GM23338 (cell line): ENCODE results near the gene LNPEP. TPM values are rescaled to one million over a fixed set of nuclear protein-coding genes. Genes with fewer than 3 reads are reported as not detected.

Experiments used
- ATAC-seq: fragments of 200-7000 bp; cut with Tn5 transposase; 3 replicates; pipeline ENCODE4 v1.9.1; 2020
- DNase-seq: peaks from one replicate; pipeline ENCODE4 v3.0.0-alpha.2; 2015; ENCODE audit warnings: low spot score
- H2AFZ ChIP-seq: fragments of 200-600 bp; sonication (generic); 2 replicates; pipeline ENCODE4 v1.8.0; 2016; ENCODE audit warnings: antibody characterized with exemption, mild to moderate bottlenecking, moderate library complexity
- H3F3A ChIP-seq: fragments of 200-600 bp; sonication (generic); replicated peaks from 2 replicates; pipeline ENCODE4 v1.8.0; 2017; ENCODE audit warnings: antibody characterized with exemption, mixed run types, low read depth
- H3K27ac ChIP-seq: fragments of 200-600 bp; sonication (generic); 2 replicates; pipeline ENCODE4 v1.6.1; 2016; ENCODE audit warnings: low read depth
- H3K27me3 ChIP-seq: fragments of 200-600 bp; sonication (generic); 2 replicates; pipeline ENCODE4 v1.8.0; 2016; ENCODE audit warnings: mild to moderate bottlenecking, mixed run types, moderate library complexity; ENCODE audit not compliant: insufficient read depth
- H3K36me3 ChIP-seq: fragments of 200-600 bp; sonication (generic); 2 replicates; pipeline ENCODE4 v1.8.0; 2016; ENCODE audit warnings: mild to moderate bottlenecking; ENCODE audit not compliant: insufficient read depth
- H3K4me1 ChIP-seq: fragments of 200-600 bp; sonication (generic); 2 replicates; pipeline ENCODE4 v1.8.0; 2016; ENCODE audit warnings: mild to moderate bottlenecking, moderate library complexity; ENCODE audit not compliant: insufficient read depth
- H3K4me2 ChIP-seq: fragments of 200-600 bp; sonication (generic); 2 replicates; pipeline ENCODE4 v1.7.1; 2017; ENCODE audit warnings: mixed run types
- H3K4me3 ChIP-seq: fragments of 200-600 bp; sonication (generic); 2 replicates; pipeline ENCODE4 v1.6.1; 2016; ENCODE audit warnings: mixed run types
- H3K79me2 ChIP-seq: fragments of 200-600 bp; sonication (generic); replicated peaks from 2 replicates; pipeline ENCODE4 v1.8.0; 2017; ENCODE audit warnings: mild to moderate bottlenecking; ENCODE audit not compliant: insufficient read depth
- H3K9me2 ChIP-seq: fragments of 200-600 bp; sonication (generic); 2 replicates; pipeline ENCODE4 v1.8.0; 2017; ENCODE audit not compliant: insufficient read depth
- H4K20me1 ChIP-seq: fragments of 200-600 bp; sonication (generic); replicated peaks from 2 replicates; pipeline ENCODE4 v1.8.0; 2017; ENCODE audit warnings: mild to moderate bottlenecking; ENCODE audit not compliant: insufficient read depth
- H3K27ac Mint-ChIP-seq: 2 replicates; pipeline ENCODE4 v1.8.0; 2020; ENCODE audit warnings: inconsistent platforms, mild to moderate bottlenecking, moderate library complexity, mixed read lengths
- H3K27me3 Mint-ChIP-seq: 3 replicates; pipeline ENCODE4 v1.8.0; 2022; ENCODE audit warnings: low read depth, mild to moderate bottlenecking, moderate library complexity, mixed read lengths, inconsistent platforms; ENCODE audit not compliant: insufficient read depth, poor library complexity
- H3K36me3 Mint-ChIP-seq: 3 replicates; pipeline ENCODE4 v1.8.0; 2021; ENCODE audit warnings: low read depth, mild to moderate bottlenecking, inconsistent platforms, moderate library complexity, mixed read lengths
- H3K4me1 Mint-ChIP-seq: 3 replicates; pipeline ENCODE4 v1.8.0; 2020; ENCODE audit warnings: mild to moderate bottlenecking, inconsistent platforms, mixed read lengths
- H3K4me3 Mint-ChIP-seq: 3 replicates; pipeline ENCODE4 v1.8.0; 2021; ENCODE audit warnings: moderate library complexity, mild to moderate bottlenecking, inconsistent platforms, mixed read lengths
- H3K9me3 Mint-ChIP-seq: 3 replicates; pipeline ENCODE4 v1.8.0; 2020; ENCODE audit warnings: moderate library complexity, mild to moderate bottlenecking, inconsistent platforms, mixed read lengths
- CREB1 ChIP-seq: fragments of 250-450 bp; sonication (Bioruptor Pico); IDR thresholded peaks from 2 replicates; pipeline ENCODE4 v1.5.0; 2020; ENCODE audit warnings: low read depth, mild to moderate bottlenecking, moderate library complexity
- EZH2 ChIP-seq: fragments of 200-600 bp; sonication (generic); IDR thresholded peaks from one replicate; pipeline ENCODE4 v1.8.0; 2017; ENCODE audit warnings: antibody characterized with exemption, mild to moderate bottlenecking, low read depth; ENCODE audit not compliant: unreplicated experiment
- EZH2phosphoT487 ChIP-seq: fragments of 200-600 bp; sonication (generic); IDR thresholded peaks from one replicate; pipeline ENCODE4 v1.8.1; 2018; ENCODE audit warnings: antibody characterized with exemption; ENCODE audit not compliant: unreplicated experiment
- JUNB ChIP-seq: IDR thresholded peaks from one replicate; pipeline ENCODE4 v1.6.1; 2016; ENCODE audit warnings: antibody characterized with exemption; ENCODE audit not compliant: unreplicated experiment
- NANOG ChIP-seq: IDR thresholded peaks from 2 replicates; pipeline ENCODE4 v1.6.1; 2016; ENCODE audit warnings: antibody characterized with exemption, borderline replicate concordance
- POLR2AphosphoS5 ChIP-seq: IDR thresholded peaks from 2 replicates; pipeline ENCODE4 v1.6.1; 2016; ENCODE audit warnings: antibody characterized with exemption, low read depth
- STAT1 ChIP-seq: IDR thresholded peaks from one replicate; pipeline ENCODE4 v1.6.1; 2016; ENCODE audit warnings: antibody characterized with exemption; ENCODE audit not compliant: unreplicated experiment
- ZNF114 ChIP-seq: fragments of 250-450 bp; sonication (Bioruptor Pico); IDR thresholded peaks from 2 replicates; pipeline ENCODE4 v1.5.0; 2020; ENCODE audit warnings: mild to moderate bottlenecking, moderate library complexity
- ZNF331 ChIP-seq: fragments of 250-450 bp; sonication (Bioruptor Pico); IDR thresholded peaks from 2 replicates; pipeline ENCODE4 v1.5.0; 2020; ENCODE audit warnings: low read depth, mild to moderate bottlenecking, moderate library complexity
- polyA plus RNA-seq: library from polyadenylated mRNA; unstranded; fragments of >200 nt; fragmentation: Nextera tagmentation; extraction: Ambion mirVana; gene quantifications from 2 replicates; pipeline ENCODE4 v1.2.1, GENCODE V29; 2016
- total RNA-seq: library from RNA; depleted of rRNA; stranded (reverse); fragments of >200 nt; shearing (Covaris generic); gene quantifications from 2 replicates; pipeline ENCODE4 v1.2.3, GENCODE V29; 2014
- TF ChIP-seq, protein P1 (sequence below): IDR thresholded peaks from 2 replicates; pipeline ENCODE4 v1.6.1; 2016; ENCODE audit warnings: antibody characterized with exemption
- TF ChIP-seq, protein P2 (sequence below), 2 experiments: fragments of 200-600 bp in 1 of 2; sonication (generic) in 1 of 2; conservative IDR thresholded peaks; 2 replicates each; pipeline versions ENCODE4 v1.5.1 to v1.6.1; 2016 to 2017; ENCODE audit warnings: antibody characterized with exemption in 2 of 2, low read depth in 2 of 2, mild to moderate bottlenecking in 2 of 2, moderate library complexity in 1 of 2
- TF ChIP-seq, protein P3 (sequence below): IDR thresholded peaks from one replicate; pipeline ENCODE4 v1.6.1; 2018; ENCODE audit warnings: antibody characterized with exemption; ENCODE audit not compliant: unreplicated experiment
- TF ChIP-seq, protein P4 (sequence below): fragments of 250-450 bp; sonication (Bioruptor Pico); IDR thresholded peaks from 2 replicates; pipeline ENCODE4 v1.5.0; 2020; ENCODE audit warnings: mild to moderate bottlenecking, moderate library complexity

LNPEP gene
- total and polyA plus RNA-seq, 2 experiments from 2014 or later, result 1.2 to 8.3 TPM

DNA sequence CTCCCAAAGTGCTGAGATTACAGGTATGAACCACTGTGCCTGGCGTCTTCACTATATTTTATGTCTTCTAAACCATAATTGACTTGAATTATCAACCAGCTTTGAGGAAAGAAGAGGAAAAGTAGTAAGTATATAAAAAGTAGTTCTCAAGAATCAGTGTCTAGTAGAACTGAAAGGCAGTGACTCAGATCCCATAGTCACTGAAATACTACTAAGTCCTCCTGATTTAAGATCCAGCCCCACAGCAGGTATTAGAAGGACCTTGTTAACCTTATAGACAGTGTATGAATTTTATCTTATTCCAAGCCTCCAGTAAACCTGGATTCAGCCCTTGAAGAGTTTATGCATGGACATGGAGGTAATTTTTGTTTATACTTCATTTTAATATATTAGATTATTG lies 31.5 kb downstream of the LNPEP start:
- Mint-ChIP-seq H3K36me3 (no peaks in the 10 kb centered on the region), H3K9me3 (no peaks in the 10 kb centered on the region), H3K4me3 (no peak overlapping the region), H3K27ac (no peak overlapping the region), H3K27me3 (peaks cover 4% of the 10 kb centered on the region), H3K4me1 (peaks cover 14% of the 10 kb centered on the region)
- H3K79me2 ChIP-seq, result no peaks in the 10 kb centered on the region
- no peaks in the 10 kb centered on the region for H3K36me3 ChIP-seq
- H3K4me1 ChIP-seq, result no peaks in the 10 kb centered on the region; the same call in none of the 2 replicates
- no peaks in the 10 kb centered on the region for H3K9me2 ChIP-seq
- no peaks in the 10 kb centered on the region for H3K27me3 ChIP-seq
- H4K20me1 ChIP-seq, result no peaks in the 10 kb centered on the region
- ATAC-seq (no peak), DNase-seq (no peak)
- H2AFZ ChIP-seq, result no peak overlapping the region
- no peaks in the 10 kb centered on the region for H3F3A ChIP-seq
- no peak overlapping the region for H3K27ac ChIP-seq
- TF ChIP-seq, protein P1, sequence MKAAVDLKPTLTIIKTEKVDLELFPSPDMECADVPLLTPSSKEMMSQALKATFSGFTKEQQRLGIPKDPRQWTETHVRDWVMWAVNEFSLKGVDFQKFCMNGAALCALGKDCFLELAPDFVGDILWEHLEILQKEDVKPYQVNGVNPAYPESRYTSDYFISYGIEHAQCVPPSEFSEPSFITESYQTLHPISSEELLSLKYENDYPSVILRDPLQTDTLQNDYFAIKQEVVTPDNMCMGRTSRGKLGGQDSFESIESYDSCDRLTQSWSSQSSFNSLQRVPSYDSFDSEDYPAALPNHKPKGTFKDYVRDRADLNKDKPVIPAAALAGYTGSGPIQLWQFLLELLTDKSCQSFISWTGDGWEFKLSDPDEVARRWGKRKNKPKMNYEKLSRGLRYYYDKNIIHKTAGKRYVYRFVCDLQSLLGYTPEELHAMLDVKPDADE, result no peak
- TF ChIP-seq EZH2phosphoT487 (no peak), STAT1 (no peak), CREB1 (CRISPR knock-in tag) (no peak), EZH2 (no peak), ZNF331 (CRISPR knock-in tag) (no peak), NANOG (no peak), ZNF114 (CRISPR knock-in tag) (no peak), POLR2AphosphoS5 (no peak), JUNB (no peak)
- TF ChIP-seq, protein P2, sequence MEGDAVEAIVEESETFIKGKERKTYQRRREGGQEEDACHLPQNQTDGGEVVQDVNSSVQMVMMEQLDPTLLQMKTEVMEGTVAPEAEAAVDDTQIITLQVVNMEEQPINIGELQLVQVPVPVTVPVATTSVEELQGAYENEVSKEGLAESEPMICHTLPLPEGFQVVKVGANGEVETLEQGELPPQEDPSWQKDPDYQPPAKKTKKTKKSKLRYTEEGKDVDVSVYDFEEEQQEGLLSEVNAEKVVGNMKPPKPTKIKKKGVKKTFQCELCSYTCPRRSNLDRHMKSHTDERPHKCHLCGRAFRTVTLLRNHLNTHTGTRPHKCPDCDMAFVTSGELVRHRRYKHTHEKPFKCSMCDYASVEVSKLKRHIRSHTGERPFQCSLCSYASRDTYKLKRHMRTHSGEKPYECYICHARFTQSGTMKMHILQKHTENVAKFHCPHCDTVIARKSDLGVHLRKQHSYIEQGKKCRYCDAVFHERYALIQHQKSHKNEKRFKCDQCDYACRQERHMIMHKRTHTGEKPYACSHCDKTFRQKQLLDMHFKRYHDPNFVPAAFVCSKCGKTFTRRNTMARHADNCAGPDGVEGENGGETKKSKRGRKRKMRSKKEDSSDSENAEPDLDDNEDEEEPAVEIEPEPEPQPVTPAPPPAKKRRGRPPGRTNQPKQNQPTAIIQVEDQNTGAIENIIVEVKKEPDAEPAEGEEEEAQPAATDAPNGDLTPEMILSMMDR (conservative IDR thresholded peaks at IDR 0.05; ENCODE audit: low read depth in 2 of 2), result no peak
- TF ChIP-seq, protein P3, sequence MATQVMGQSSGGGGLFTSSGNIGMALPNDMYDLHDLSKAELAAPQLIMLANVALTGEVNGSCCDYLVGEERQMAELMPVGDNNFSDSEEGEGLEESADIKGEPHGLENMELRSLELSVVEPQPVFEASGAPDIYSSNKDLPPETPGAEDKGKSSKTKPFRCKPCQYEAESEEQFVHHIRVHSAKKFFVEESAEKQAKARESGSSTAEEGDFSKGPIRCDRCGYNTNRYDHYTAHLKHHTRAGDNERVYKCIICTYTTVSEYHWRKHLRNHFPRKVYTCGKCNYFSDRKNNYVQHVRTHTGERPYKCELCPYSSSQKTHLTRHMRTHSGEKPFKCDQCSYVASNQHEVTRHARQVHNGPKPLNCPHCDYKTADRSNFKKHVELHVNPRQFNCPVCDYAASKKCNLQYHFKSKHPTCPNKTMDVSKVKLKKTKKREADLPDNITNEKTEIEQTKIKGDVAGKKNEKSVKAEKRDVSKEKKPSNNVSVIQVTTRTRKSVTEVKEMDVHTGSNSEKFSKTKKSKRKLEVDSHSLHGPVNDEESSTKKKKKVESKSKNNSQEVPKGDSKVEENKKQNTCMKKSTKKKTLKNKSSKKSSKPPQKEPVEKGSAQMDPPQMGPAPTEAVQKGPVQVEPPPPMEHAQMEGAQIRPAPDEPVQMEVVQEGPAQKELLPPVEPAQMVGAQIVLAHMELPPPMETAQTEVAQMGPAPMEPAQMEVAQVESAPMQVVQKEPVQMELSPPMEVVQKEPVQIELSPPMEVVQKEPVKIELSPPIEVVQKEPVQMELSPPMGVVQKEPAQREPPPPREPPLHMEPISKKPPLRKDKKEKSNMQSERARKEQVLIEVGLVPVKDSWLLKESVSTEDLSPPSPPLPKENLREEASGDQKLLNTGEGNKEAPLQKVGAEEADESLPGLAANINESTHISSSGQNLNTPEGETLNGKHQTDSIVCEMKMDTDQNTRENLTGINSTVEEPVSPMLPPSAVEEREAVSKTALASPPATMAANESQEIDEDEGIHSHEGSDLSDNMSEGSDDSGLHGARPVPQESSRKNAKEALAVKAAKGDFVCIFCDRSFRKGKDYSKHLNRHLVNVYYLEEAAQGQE, result no peak
- TF ChIP-seq, protein P4, sequence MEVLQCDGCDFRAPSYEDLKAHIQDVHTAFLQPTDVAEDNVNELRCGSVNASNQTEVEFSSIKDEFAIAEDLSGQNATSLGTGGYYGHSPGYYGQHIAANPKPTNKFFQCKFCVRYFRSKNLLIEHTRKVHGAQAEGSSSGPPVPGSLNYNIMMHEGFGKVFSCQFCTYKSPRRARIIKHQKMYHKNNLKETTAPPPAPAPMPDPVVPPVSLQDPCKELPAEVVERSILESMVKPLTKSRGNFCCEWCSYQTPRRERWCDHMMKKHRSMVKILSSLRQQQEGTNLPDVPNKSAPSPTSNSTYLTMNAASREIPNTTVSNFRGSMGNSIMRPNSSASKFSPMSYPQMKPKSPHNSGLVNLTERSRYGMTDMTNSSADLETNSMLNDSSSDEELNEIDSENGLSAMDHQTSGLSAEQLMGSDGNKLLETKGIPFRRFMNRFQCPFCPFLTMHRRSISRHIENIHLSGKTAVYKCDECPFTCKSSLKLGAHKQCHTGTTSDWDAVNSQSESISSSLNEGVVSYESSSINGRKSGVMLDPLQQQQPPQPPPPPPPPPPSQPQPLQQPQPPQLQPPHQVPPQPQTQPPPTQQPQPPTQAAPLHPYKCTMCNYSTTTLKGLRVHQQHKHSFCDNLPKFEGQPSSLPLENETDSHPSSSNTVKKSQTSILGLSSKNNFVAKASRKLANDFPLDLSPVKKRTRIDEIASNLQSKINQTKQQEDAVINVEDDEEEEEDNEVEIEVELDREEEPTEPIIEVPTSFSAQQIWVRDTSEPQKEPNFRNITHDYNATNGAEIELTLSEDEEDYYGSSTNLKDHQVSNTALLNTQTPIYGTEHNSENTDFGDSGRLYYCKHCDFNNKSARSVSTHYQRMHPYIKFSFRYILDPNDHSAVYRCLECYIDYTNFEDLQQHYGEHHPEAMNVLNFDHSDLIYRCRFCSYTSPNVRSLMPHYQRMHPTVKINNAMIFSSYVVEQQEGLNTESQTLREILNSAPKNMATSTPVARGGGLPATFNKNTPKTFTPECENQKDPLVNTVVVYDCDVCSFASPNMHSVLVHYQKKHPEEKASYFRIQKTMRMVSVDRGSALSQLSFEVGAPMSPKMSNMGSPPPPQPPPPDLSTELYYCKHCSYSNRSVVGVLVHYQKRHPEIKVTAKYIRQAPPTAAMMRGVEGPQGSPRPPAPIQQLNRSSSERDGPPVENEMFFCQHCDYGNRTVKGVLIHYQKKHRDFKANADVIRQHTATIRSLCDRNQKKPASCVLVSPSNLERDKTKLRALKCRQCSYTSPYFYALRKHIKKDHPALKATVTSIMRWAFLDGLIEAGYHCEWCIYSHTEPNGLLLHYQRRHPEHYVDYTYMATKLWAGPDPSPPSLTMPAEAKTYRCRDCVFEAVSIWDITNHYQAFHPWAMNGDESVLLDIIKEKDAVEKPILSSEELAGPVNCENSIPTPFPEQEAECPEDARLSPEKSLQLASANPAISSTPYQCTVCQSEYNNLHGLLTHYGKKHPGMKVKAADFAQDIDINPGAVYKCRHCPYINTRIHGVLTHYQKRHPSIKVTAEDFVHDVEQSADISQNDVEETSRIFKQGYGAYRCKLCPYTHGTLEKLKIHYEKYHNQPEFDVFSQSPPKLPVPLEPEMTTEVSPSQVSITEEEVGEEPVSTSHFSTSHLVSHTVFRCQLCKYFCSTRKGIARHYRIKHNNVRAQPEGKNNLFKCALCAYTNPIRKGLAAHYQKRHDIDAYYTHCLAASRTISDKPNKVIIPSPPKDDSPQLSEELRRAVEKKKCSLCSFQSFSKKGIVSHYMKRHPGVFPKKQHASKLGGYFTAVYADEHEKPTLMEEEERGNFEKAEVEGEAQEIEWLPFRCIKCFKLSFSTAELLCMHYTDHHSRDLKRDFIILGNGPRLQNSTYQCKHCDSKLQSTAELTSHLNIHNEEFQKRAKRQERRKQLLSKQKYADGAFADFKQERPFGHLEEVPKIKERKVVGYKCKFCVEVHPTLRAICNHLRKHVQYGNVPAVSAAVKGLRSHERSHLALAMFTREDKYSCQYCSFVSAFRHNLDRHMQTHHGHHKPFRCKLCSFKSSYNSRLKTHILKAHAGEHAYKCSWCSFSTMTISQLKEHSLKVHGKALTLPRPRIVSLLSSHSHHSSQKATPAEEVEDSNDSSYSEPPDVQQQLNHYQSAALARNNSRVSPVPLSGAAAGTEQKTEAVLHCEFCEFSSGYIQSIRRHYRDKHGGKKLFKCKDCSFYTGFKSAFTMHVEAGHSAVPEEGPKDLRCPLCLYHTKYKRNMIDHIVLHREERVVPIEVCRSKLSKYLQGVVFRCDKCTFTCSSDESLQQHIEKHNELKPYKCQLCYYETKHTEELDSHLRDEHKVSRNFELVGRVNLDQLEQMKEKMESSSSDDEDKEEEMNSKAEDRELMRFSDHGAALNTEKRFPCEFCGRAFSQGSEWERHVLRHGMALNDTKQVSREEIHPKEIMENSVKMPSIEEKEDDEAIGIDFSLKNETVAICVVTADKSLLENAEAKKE, result no peak
- H3K4me3 ChIP-seq, result no peak overlapping the region
- no peak overlapping the region for H3K4me2 ChIP-seq
